HL-60 (cell line): Measurements from ENCODE around the gene SMARCC2.
"Not testable (repeated sequence)": the region's sequence is repeated elsewhere in the genome, so short reads cannot be mapped to it uniquely, and the experiment has no call there.

ENCODE experiments used
- DNase-seq, 2 experiments: peaks; one replicate each; pipeline ENCODE4 v3.0.0-alpha.2; 2010 to 2020; ENCODE audit warnings: low read depth in 1 of 2, low spot score in 1 of 2
- H3K27ac ChIP-seq: fragments of 250-450 bp; sonication (Bioruptor Pico); replicated peaks from 2 replicates; pipeline ENCODE4 v1.5.1; 2020; ENCODE audit warnings: mild to moderate bottlenecking, moderate library complexity
- H3K27me3 ChIP-seq: fragments of 250-450 bp; sonication (Bioruptor Pico); 2 replicates; pipeline ENCODE4 v1.5.1; 2021; ENCODE audit warnings: mild to moderate bottlenecking, moderate library complexity; ENCODE audit not compliant: insufficient read depth, poor library complexity, severe bottlenecking
- H3K4me3 ChIP-seq: replicated peaks from 2 replicates; pipeline ENCODE4 v1.5.1; 2011; ENCODE audit warnings: mild to moderate bottlenecking, control low read depth, low read length; ENCODE audit not compliant: insufficient read depth
- CTCF ChIP-seq: IDR thresholded peaks from one replicate; pipeline ENCODE4 v1.5.1; 2011; ENCODE audit warnings: low read length, control low read depth, inconsistent platforms; ENCODE audit not compliant: insufficient read depth
- GABPA ChIP-seq: IDR thresholded peaks from 2 replicates; pipeline ENCODE4 v1.6.1; 2012; ENCODE audit warnings: low read depth
- POLR2AphosphoS5 ChIP-seq: IDR thresholded peaks from 2 replicates; pipeline ENCODE4 v1.6.1; 2012; ENCODE audit warnings: low read depth
- REST ChIP-seq: IDR thresholded peaks from 2 replicates; pipeline ENCODE4 v1.6.1; 2012; ENCODE audit warnings: low read depth; ENCODE audit not compliant: insufficient replicate concordance
- SPI1 ChIP-seq: IDR thresholded peaks from 2 replicates; pipeline ENCODE4 v1.6.1; 2012; ENCODE audit warnings: low read depth, mild to moderate bottlenecking, borderline replicate concordance

The SMARCC2 gene

GRCh38 chr12:56117778-56118687 lies 71.2 kb downstream of the SMARCC2 start, which contains the start of gene ZC3H10:
TSS of gene ZC3H10 (plus strand) at chr12:56118266. CDS start at chr12:56120563, 2,297 bp downstream.
- peak; percentile 99 to 100 for DNase-seq
- TF ChIP-seq CTCF (no peak), SPI1 (peak; percentile 65; the same call in 1 of the 2 replicates), POLR2AphosphoS5 (peak; percentile 100), GABPA (peak; percentile 98)
- H3K27ac ChIP-seq: peak within 1 kb of the TSS; percentile 96
- peak within 1 kb of the TSS; percentile 70 for H3K4me3 ChIP-seq
- no peaks in the 10 kb centered on the region for H3K27me3 ChIP-seq

GRCh38 chr12:56117082-56117706 lies 72.1 kb downstream of the SMARCC2 start:
- peak overlapping the region; percentile 70 for H3K4me3 ChIP-seq
- DNase-seq: not testable (repeated sequence)

GRCh38 chr12:56116267-56117081 lies 72.8 kb downstream of the SMARCC2 start, which contains the start of gene RPL41:
TSS of gene RPL41 (plus strand) at chr12:56116633.
- H3K4me3 ChIP-seq: peak within 1 kb of the TSS; percentile 70
- TF ChIP-seq REST: peak; percentile 81
- TF ChIP-seq SPI1: peak; percentile 83
- TF ChIP-seq POLR2AphosphoS5: peak; percentile 99
- TF ChIP-seq CTCF: no peak
- peak; percentile 84 for TF ChIP-seq GABPA
- no peaks in the 10 kb centered on the region for H3K27me3 ChIP-seq
- peak within 1 kb of the TSS; percentile 96 for H3K27ac ChIP-seq
- DNase-seq: peak; percentile 92

More at GRCh38 chr12:56117082-56117706, 72.1 kb downstream of the SMARCC2 start:
- not testable (repeated sequence) for H3K27me3 ChIP-seq
- H3K27ac ChIP-seq: peak overlapping the region; percentile 96

- Histone ChIP-seq H3K27ac (peak overlapping the region; percentile 96), H3K27me3 (no peaks in the 10 kb centered on the region), H3K4me3 (peak overlapping the region; percentile 70)
- DNase-seq: no peak
- TF ChIP-seq GABPA (no peak), CTCF (no peak), SPI1 (no peak)
These were observed 74.0 kb downstream of the SMARCC2 start for GRCh38 chr12:56115329-56115728.
